Tongue (tissue), 2 donors: Measurements from ENCODE around the gene GTPBP4. TPM values are rescaled to one million over a fixed set of nuclear protein-coding genes. Genes with fewer than 3 reads are reported as not detected.
"Not testable (repeated sequence)": the region's sequence is repeated elsewhere in the genome, so short reads cannot be mapped to it uniquely, and the experiment has no call there.

ENCODE experiments used
- DNase-seq: peaks from one replicate; pipeline ENCODE4 v3.0.0-alpha.2; 2015
- total RNA-seq: library from RNA; depleted of rRNA; stranded (reverse); fragments of >200 nt; gene quantifications from one replicate; pipeline ENCODE4 v1.2.3, GENCODE V29; 2014

The GTPBP4 gene
- total RNA-seq, 1 donor from 2014 or later, result 42.7 TPM

DNA sequence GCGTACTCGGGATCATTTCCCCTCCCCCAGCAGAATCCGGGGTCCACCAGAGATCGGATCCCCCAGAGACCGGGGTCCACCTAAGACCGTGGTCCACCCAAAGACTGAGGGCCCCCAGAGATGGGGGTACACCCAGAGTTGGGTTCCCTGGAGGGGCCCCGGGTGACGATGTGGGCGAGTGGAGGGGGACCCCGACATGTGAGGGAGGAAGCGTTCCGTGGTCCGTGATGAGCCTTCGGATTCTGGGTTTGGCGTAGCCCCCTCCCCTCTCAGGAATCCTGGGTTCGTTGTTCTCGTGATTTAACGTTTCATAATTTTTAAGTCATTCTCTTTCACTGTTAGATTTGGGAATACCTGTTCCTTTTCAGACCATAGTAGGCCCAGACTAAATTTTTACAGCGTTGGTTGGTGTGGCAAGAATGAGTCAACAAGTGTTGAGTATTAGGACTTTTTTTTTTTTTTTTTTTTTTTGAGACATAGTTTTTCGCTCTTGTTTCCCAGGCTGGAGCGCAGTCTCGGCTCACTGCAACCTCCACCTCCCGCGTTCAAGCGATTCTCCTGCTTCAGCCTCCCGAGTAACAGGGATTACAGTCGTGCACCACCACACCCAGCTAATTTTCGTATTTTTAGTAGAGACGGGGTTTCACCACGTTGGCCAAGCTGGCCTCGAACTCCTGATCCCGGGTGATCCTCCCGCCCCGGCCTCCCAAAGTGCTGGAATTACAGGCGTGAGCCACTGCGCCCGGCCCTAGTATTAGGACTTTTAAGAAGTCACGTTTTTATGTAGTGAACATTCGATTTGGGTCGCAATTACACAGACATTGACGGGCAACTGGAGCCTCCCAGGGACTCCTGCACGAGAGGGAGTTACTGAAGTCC lies 672 bp downstream of the GTPBP4 start:
- DNase-seq, result no peak

DNA sequence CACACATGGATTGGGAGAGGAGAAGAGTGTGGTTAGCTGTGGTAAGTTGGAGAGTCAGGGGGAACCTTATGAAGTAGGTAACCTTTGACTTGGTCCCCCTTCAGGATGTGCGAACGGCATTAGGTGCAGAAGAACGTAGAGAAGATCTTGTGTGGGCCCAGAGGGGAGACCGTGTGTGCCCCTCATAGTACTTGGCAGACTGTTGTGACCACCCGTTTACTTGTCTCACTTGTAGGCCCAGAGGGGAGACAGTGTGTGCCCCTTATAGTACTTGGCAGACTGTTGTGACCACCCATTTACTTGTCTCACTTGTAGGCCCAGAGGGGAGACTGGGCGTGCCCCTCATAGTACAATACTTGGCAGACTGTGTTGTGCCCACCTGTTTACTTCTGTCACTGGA lies 2.6 kb downstream of the GTPBP4 start:
- DNase-seq, result peak; percentile 7

DNA sequence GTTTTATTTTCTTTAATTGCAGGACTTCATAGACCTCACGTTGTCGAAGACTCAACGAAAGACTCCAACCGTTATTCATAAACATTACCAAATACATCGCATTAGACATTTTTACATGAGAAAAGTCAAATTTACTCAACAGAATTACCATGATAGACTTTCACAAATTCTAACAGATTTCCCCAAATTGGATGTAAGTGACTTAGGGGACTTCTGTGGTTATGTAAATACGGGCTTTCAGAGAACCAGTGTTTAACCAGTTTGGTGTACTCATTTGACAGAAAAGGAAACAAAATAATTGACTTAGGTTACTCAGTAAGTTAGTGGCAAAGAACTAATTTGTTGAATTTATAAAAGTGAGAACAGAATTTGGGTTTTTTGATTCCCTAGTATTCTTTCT lies 4.2 kb downstream of the GTPBP4 start:
- DNase-seq, result no peak

DNA sequence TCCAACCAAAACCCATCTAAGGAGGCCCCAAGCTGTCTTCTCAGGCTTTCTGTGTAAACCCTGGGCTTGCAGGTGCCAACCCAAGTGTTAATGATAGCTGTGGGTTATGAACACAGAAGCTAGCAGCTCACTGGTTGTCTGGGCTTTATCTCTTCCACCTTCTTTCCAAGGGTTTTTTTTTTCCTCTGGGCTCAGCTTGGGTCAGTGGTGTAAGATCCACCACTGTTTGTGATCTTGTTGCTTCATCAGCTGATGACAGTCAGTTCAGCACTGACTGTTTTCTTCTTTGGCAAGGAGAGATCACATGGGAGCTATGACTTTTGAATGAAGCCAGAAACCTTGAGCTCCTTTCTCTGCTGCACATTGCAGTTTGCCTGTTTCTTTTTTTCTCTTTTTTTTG lies 4.6 kb downstream of the GTPBP4 start:
- DNase-seq, result no peak

DNA sequence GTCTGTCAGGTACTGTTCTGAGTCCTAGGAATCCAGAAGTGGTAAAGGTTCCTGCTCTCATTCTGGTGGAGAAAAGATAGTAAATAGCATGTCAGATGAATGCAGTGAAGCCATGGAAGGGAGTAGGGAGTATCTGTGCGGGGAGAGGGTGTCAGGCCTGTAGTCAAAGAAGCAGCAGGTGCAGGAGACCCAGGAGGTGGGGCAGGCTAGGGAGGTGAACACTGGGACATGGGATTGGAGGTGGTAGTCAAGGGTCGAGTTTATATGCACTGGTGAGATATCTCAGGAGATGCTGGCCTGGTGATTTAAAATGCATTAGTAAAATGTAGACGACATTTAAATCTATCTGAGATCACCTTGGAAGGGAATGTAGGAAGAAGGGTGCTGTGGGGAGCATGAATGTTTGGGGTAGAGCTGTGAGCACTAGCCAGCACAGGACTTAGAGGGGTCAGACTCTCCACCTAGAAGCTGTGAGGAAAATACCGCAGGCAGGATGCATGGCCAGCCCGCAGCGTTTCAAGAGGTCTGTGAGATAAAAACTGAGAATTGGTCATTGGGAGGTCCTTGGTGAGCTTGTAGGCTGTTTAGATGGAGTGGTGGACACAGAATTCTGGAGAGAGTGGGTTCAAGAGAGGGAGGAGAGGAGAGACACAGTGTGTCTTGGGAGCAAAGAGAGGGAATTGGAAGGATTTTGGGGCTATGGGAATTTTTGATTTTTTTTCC lies 6.8 kb downstream of the GTPBP4 start:
- DNase-seq, result no peak

DNA sequence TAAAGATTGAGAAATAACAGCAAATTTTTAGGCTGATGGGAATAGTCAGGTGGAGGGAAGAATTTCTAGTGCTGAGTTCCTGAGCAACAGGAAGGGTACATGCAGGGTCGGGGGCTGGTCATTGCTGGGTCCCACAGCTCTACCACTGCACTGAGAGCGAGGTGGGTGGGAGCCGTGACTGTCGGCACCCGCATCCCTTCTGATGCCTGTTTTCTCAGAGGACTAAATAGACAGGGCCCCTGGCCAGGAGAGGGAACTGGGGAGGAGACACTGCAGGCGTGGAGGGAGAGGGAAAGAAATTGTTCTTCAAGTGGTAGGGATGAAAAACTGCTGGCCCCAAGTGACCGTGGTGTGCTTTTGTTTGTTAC lies 7.3 kb downstream of the GTPBP4 start:
- DNase-seq, result no peak

DNA sequence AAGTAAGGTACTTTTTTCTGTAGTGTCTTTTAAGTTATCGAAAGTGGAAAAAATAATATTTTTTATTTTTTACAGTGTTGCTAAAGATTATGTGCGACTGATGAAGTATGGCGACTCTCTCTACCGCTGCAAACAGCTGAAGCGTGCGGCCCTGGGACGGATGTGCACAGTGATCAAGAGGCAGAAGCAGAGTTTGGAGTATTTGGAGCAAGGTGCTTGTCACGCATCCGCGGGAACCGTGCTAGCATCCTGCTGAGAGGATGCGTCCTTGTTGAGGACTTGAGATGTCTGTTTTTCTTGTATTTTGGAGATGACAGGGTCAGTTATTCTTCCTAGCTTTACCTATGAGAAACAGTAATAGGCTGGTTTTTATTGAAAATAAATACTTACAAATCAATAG lies 7.8 kb downstream of the GTPBP4 start:
- no peak for DNase-seq

DNA sequence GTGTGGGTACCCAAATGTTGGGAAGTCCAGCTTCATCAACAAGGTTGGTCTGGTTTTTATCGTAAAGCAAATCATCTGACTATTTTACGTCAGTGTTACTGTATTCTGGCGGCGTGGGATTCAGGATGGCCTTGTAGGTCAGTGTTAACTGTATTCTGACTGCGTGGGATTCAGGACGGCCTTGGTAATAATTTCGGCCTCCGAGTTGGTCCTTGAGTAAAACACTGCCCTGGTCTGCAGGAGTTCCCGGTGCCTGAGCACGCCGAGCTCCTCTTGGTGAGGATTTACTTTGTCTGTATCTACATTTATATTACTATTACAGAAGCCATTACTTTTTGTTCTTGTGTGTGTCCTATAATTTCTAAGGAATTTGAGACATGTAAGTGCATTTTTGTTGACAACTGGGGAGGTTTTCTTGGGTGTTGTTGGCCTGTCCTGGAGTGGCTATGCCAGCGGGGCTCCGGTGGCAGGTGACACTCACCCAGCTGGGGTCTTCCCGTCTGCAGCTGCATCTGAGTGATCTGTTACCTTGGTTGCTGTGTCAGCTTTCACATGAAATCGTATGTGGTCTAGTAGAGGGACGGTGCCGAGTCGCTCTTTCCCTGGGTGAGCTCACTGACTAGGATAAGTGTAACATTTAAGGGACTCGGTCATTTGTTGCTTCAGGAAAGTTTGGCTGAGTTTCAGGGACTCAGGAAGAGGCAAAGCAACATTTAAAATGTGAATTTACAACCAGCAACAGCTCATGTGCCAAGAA lies 9.2 kb downstream of the GTPBP4 start:
- no peak for DNase-seq

DNA sequence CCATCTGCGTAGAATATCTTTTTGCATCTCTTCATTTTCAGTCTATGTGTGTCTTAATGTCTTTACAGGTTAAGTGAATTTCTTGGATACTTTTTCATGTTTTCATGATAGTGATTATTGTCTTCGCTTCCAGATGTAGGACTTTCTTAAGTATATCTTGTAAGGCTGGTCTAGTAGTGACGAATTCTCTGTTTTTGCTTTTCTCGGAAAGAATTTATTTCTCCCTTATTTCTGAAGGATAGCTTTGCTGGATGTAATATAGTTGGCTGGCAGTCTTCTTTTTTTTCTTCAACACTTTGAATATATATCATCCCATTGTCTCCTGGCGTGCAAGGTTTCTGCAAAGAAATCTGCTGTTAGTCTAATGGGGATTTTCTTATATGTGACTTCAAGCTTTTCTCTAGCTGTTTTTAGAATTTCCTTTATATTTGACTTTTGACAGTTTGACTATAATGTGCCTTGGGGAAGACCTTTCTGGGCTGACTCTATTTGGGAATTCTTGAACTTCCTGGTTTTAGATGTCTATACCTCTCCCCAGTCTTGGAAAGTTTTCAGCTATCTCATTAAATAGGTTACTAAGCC lies 14.3 kb downstream of the GTPBP4 start:
- no peak for DNase-seq

DNA sequence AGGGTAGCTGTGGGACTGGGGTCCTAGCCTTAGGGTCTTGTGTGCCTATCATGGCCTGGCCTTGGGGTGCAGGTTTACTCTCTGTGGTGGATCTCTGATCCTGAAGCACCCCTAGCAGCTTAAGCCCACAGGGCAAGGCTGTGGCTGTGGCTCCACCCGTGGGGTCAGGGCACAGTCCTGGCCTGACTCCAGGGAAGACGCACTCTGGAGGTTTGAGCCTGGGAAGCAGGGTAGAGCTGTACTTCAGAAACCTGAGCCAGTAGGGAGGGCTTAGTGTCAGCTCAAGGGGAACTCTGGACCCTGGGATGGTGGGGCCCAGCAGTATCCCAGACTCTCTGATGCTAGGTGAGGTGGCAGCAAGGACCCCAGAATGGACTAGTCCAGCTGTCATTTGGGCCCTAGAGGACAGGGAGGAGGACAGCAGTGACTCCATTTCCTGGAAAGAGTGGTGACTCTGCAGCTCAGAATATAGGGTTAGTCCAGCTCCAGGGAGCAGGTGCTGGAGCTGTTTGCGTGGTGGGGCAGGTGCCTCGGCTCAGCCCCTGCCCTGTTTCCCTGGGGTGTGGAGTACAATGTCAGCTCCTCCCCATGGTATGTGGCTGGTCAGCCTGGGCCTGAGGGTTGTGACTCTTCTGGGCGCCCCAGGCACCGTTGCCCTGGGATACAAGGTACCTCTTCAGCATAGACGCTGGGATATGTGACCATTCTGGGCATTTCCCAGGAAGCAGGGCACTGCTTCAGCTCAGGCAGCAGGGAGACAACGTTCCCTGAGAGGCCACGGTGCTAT lies 15.8 kb downstream of the GTPBP4 start:
- DNase-seq, result no peak

DNA sequence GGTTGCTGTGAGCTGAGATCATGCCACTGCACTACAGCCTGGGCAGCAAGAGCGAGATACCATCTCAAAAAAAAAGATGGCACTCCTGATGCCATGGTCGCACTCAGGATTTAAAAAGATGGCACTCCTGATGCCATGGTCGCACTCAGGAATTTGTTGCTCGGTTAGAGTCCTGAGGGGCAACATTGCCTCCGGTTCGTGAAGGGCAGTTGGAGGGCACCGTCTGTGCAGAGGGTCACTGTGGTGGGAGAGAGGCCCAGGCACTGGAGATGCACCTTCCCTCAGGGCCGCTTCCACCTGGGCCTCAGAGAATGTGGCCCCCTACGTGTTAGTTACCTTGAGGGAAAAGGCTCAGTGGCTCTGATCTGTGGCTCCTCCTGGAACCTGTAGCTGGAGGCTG lies 18.3 kb downstream of the GTPBP4 start:
- DNase-seq, result no peak

DNA sequence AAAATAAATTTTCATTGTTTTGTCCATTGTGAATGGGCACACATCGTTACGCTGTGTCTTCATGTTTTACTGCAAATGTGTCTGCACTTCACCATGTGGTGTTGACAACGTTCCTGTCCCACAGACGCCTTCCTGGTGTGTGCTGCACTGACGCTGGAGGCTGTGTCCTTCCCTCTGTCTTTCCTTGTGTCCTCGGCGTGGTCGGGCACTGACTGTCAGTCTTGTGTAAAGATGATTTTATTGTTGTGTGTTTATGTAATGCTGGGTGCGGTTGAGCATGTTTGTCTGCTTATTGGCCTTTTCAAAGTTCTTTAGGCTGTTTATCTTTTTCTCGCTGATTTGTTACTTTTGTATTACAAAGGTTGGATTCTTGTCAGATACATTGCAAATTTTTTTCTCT lies 19.3 kb downstream of the GTPBP4 start:
- no peak for DNase-seq

DNA sequence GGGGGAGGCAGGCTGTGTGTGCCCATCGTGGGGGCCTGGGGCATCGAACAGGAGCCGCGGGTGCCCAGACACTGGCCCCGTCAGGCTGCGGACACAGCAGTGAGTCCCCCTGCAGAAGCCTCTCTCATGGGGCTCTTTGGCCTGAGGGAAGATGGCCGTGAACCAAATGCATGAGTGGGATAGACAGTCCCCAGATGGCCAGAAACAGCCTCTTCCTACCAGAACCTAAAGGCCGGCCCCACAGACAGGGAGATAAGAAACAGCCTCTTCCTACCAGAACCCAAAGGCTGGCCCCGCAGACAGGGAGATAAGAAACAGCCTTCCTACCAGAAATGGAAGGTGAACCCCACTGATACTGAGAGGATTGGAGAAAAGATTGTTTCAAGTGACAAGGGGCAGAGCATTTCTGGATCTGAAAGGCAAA lies 20.8 kb downstream of the GTPBP4 start:
- no peak for DNase-seq

DNA sequence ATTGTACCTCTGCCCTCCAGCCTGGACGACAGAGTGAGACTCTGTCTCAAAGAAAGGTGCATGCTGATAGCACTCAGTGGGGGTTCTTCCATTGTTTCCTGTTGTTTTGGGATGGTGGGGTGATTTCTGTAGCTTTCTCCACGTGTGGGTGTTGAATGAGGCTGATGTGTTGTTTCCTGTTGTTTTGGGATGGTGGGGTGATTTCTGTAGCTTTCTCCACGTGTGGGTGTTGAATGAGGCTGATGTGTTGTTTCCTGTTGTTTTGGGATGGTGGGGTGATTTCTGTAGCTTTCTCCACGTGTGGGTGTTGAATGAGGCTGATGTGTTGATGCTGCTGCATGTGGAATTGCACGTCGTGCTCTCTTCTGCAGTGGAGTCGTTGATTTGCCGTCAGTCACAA lies 21.7 kb downstream of the GTPBP4 start:
- not testable (repeated sequence) for DNase-seq

DNA sequence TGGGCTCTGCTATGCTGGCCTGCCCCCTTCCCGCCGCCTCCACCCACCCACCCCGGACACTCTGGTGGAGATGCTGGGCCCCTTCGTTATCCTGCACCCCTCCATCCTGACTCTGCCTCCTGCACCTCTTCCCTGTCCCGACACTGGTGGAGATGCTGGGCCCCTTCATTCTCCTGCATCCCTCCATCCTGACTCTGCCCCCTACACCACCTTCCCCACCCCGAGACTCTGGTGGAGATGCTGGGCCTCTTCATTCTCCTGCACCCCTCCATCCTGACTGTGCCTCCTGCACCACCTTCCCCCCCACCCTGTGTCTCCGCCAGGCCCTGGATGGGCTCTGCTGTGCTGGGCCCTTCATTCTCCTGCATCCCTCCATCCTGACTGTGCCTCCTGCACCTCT lies 22.5 kb downstream of the GTPBP4 start:
- DNase-seq, result no peak

DNA sequence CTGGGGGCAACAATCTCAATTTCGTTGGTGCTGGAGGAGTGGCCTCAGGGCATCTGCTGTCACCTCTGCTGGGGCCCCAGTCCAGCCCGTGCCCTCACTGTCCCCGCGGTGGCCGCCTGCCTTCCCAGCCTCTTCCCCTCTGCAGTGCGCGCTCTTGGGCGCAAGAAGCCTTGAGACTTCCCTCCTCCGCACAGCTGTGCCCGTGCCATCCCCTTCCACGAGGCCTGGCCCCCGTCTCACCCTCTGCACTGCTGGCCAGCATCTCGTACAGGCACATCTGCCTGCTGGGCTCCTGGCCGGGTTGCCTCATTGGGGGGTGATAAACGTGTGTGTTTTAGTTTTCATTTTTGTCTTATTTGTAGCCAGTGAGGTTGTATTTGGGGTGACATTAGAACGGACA lies 23.5 kb downstream of the GTPBP4 start:
- no peak for DNase-seq

DNA sequence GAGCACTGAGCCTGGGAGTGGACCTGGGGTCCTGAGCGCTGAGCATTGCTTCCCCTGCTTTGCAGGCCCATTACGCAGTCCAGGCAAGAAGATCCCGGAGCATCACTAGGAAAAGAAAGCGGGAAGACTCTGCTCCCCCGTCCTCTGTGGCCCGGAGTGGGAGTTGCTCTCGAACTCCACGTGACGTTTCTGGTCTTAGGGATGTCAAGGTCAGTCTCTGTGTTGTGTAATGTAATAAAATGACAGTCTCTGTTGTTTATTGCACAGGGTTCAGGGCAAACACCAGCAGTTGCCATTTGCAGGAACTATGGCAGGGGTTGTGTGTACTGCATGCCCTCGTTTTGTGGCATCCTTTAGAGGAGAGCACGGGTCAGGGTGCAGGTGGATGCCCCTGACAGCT lies 27.5 kb downstream of the GTPBP4 start:
- DNase-seq, result no peak

DNA sequence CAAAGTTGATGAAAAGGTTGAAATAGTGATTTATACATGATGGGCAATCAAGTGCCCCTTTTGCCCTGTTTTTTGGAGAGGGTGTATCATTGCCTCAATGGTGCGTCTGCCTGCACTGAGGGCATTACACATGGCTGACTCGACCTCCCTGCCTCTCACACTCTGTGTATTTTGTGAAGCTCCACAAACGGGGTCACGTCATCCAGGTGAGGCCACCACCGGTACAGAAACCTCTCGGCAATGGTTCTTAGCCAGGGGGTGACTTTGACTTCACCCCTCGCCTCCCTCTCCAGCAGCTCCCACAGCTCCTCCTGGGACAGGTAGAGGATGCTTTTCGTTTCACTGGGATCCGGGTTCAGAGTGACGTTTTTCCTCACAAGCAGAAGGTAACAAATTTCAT lies 31.1 kb downstream of the GTPBP4 start:
- no peak for DNase-seq

DNA sequence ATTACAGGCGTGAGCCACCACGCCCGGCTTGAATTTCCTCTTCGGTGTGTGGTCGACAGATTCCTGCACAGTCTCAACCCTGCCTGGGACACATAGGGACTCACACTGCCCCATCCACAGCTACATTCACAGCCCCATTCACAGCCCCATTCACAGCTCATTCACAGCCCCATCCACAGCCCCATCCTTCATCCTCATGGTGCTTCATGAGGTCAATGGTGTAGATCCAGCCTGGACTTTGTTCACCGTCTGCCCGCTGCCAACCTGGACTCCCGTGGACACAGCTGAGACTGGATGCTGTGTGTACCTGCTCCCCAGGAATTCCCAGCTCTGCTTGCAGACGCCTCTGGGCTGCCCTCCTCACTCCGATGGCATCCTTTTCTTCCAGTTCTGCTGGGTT lies 32.2 kb downstream of the GTPBP4 start:
- no peak for DNase-seq

DNA sequence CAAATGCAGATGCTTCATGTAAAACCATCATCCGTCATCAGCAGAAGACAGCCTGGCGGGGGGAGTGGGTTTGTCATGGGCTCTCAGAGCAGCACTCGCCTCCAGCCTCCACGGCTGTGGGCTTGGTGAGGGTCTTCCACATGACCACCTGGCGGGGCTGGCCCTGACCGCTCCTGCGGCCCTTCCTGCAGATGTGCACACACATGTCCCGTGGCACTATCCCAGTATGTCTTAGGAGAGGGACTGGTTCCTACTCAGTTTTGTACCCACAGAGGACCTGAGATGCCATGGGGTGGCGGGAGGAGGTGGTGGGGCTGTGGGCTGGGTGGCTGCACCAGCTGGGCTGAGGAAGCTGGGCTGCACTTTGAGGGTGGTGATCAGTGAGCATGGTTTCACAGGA lies 32.7 kb downstream of the GTPBP4 start:
- DNase-seq, result no peak

DNA sequence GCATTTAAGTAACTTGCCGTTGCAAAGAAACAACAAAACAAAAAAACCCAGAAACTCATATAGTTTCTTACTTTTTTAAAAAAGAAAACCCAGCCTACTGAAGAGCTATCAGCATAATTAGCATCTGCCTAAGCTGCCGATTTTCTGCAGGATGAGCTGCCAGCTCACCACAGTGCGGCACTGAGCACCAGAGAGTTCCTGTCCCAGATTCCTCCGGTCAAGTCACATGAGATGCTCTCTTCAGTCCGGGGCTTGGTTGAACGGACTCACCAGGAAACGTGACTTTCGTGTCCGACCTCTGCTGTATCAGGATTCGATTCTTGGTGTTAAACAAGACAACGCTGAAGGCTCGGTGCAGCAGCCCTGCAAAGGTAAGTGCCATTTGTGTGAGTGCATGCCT lies 34.2 kb downstream of the GTPBP4 start:
- no peak for DNase-seq

DNA sequence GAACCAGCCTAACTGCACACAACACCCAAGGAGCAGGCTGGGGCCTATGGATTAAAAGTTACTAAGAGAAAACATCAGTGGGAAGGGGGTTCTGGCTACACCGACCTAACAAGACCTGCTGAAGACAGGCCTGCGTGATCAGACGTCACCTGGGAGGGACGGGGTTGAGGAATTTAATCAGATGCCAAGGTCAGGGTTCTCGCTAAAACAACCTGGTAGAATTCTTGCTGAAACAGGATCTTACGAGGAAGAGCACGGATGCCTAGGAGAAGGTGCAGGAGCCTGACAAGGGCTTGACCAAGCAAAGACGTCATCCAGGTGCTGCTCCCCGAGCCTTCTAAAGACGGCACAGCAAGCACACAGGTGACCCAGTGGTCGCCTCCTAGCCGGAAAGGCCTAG lies 35.9 kb downstream of the GTPBP4 start:
- DNase-seq, result no peak
